AG09319 (cell line): ENCODE measurements around the gene WRAP73.
A peak's percentile ranks its signal among the peaks of the same experiment; 100 is the strongest.
"Not testable (repeated sequence)": the region's sequence is repeated elsewhere in the genome, so short reads cannot be mapped to it uniquely, and the experiment has no call there.

Experiments
- DNase-seq: peaks from one replicate; pipeline ENCODE4 v3.0.0-alpha.2; 2010; ENCODE audit warnings: low read depth; ENCODE audit errors: extremely low read depth
- CTCF ChIP-seq: IDR thresholded peaks from 2 replicates; pipeline ENCODE4 v1.5.1; 2011; ENCODE audit warnings: low read depth, mild to moderate bottlenecking, inconsistent platforms, low read length, moderate library complexity

WRAP73 gene

GRCh38 chr1:3627515-3628253 is 22.2 kb downstream of the WRAP73 start:
- no peak for TF ChIP-seq CTCF
- DNase-seq, result no peak

DNA sequence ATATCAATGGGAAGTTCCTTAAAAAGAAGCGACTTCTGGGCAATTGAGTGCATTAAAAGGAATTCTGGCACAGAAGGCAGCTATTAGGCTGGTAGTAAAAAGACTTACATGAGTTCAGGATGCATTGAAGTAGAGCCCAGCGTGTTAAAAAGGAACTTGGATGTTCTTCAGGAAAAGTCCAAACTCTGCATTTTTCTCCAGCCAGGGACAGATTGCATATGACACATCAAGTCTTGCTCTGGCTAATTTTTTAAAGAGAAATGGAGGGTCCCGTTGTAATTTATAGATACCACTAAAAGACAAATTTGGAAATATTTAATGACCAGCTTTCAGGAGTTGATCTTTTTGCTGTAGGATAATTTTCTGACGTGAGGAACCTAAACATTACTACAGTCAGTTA is 23.9 kb downstream of the WRAP73 start:
- TF ChIP-seq CTCF, result no peak

GRCh38 chr1:3625151-3625907 is 24.6 kb downstream of the WRAP73 start:
- TF ChIP-seq CTCF, result no peak
- DNase-seq, result no peak

More for the DNA sequence above, 23.9 kb downstream of the WRAP73 start:
- DNase-seq, result no peak

DNA sequence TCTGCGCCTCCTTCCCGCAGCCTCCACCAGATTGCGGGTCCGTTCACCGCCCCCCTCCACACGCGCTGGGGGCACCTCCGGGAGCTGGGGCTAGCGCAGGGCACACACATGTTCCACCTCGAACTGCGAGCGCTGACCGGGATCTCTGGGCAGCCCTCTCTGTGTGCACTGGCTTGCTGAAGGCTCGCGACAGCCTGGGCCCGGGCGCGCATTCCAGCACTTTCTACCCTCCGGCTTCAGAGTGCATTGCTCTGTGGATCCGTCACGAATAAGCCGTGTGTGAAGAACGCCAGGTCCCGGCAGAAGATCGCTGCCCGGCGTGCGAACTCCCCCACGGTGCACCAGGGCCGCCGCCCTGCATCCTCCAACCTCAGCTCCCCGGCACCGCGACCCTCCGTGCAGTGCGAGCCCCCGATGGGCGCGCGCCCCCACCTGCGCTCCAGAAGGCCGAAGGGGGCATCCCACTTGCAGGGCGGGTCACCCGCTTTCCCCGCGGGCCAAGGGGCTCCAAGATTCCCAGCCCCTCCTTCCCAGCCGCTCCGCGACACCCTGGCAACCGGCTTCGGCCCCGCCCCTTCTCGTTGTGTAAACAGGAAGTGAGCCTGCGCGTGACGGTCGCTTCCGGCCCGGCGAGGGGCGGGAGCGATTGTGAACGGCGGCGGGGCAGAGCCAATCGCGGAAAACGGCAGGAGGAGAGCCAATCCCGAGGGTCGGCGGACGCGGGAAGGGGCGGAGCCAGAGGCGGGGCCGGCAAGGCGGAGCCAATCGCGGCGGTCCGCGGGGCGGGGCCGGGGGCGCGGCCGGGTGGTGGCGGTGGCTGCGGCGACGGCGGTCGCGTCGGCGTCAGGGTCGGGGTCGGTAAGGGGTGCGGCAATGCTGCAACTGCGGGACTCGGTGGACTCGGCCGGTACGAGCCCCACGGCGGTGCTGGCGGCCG is 25.4 kb downstream of the WRAP73 start, which contains the start of gene TPRG1L:
TSS of gene TPRG1L (plus strand) at position 816 of the 937 bp plus-strand sequence. CDS start at position 874, 58 bp downstream.
- TF ChIP-seq CTCF, result no peak
- peak; percentile 78 for DNase-seq

- no peak for DNase-seq
- TF ChIP-seq CTCF, result no peak
Measured at GRCh38 chr1:3623441-3624199, 26.3 kb downstream of the WRAP73 start.

DNA sequence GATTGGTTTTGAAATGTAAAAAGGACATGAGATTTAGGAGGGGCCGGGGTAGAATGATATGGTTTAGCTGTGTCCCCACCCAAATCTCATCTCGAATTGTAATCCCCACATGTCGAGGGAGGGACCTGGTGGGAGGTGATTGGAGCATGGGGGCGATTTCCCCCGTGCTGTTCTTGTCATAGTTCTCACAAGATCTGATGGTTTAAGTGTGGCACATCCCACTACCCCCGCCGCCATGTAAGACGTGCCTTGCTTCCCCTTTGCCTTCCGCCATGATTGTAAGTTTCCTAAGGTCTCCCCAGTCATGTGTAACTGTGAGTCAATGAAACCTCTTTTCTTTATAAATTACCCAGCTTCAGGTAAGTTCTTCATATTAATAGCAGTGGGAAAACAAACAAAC is 27.8 kb downstream of the WRAP73 start:
- not testable (repeated sequence) for DNase-seq

- TF ChIP-seq CTCF, result peak; percentile 51
Measured at GRCh38 chr1:3621151-3621671, 28.7 kb downstream of the WRAP73 start.

More at GRCh38 chr1:3621151-3621671, 28.7 kb downstream of the WRAP73 start:
- not testable (repeated sequence) for DNase-seq
